ENCODE measurements around the gene RSPH4A. TPM values are rescaled to one million over a fixed set of nuclear protein-coding genes. Genes with fewer than 3 reads are reported as not detected.
A peak's percentile ranks its signal among the peaks of the same experiment; 100 is the strongest.
"Not testable (repeated sequence)": the region's sequence is repeated elsewhere in the genome, so short reads cannot be mapped to it uniquely, and the experiment has no call there.

Gene RSPH4A
- total RNA-seq, 1 donor from 2014 or later, result 5.1 TPM

DNA sequence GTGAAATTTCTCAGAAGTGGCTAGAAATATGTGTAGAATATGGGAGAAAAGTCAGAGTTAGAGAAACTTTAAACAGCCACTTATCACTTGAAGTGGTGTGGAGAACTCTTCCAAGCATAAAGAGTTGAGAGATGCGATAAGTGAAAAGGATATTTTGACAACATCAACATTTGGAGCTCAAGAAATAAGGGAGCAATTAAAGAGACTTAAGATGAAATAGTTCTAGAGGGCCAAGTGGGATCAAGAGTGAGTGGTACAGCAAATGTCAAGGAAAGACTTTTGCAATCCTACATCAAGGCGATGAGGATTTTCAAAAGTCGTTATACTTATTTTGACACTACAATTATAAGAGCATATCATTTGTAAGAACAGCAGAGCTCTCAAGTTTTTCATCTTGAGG, 9.6 kb downstream of the RSPH4A start:
- no peak for DNase-seq (ENCODE audit: low spot score)

DNA sequence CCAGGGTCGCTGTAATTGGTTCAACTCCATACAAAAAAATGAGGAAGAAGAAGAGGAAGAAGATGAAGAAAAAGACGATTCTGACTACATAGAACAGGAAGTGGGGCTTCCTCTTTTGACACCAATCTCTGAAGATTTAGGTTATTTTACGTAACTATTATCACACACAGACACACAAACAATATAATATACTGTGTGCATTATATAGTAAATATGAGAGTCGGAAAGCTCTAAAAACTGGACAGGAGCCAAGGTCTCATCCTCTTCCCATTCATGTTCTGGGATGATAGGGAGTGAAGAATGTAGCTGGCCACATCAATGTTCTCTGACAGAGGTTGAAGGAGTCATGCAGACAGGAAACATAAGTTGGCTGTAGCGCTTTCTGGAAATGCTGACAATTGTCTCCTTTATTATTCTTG, 13.3 kb downstream of the RSPH4A start:
- DNase-seq (ENCODE audit: low spot score), result no peak

DNA sequence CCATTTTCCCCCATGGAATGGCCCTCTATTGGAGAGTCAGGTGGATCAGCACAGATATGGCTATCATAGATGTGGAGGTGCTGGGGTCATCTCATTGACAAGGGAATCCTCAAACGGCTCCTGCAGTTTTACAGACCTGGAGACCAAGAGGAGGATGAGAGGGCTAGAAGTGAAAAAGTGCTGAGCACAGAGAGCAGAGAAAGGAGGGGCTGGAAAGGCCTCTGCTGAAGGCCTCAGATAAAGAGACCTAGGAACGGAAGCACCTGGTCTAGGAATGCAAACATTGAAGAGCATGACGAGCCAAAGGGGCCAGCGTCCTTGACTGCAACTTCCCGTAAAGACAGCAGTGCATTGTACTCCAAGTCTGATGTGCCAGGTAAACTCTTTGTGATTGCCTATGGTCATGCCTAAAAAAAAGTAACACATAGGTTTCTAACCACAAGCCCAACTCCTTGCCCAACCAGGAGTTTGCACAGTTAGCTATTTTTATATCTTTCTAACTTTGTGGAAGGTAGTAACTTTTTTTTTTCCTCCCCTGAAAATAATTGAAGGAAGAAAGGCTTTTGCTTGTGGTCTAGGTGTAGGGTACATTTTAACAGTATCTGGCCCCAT, 15.2 kb downstream of the RSPH4A start:
- no peak for DNase-seq (ENCODE audit: low spot score)

DNA sequence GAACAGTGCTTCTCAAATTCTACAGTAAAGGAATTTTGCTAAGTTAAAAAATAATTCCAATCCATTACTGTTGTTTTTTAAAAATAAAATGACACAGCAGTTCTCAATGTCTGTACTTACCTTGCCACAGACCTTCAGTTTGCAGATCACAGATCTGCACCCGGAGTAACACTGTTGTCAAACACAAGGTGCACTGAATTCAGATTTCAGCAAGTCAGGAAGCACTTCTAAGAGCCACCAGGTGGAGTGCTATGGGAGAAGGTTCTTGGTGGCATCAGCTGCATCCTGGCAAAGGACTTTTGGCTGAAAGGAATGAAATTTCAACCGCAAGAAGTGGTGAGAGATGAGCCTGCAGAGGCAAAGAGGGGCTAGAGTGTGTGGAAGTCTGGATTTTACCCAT, 17.4 kb downstream of the RSPH4A start:
- DNase-seq (ENCODE audit: low spot score), result no peak

DNA sequence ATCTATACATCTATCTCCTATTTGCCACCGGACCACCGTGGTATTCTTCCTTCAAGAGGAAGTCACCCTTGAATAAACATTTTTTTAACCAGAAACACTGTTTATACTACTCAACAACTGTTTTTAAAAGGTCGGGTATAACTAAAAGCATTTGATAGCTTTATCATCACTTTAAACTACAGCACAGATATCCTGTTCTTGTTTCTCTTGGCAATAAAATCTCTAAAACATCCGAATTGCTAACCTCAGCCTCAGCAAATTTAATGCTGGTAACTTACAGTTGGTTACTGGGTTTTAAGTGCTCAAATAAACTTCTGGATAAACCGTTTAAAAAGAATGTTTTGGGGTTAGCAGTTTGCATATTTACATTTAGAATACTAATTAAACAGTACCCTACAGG, 31.9 kb downstream of the RSPH4A start:
- DNase-seq (ENCODE audit: low spot score), result no peak

DNA sequence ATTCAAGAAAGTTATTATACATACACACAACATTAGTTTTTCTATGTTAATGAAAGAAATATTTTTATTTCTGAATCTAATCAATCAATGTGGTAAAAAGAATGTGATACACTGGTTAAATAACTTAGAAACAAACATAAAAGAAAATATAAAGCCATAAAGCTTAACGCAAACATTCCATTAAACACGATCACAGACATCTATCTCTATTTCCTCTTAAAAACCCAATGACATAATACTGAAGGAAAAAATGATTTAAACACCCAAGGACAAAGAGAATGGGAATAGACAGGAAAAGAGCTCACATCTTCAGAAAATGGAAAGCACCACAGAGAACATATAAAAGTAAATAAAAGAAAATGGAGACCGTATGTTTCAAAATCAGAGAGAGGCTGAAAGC, 32.9 kb downstream of the RSPH4A start:
- no peak for DNase-seq (ENCODE audit: low spot score)

DNA sequence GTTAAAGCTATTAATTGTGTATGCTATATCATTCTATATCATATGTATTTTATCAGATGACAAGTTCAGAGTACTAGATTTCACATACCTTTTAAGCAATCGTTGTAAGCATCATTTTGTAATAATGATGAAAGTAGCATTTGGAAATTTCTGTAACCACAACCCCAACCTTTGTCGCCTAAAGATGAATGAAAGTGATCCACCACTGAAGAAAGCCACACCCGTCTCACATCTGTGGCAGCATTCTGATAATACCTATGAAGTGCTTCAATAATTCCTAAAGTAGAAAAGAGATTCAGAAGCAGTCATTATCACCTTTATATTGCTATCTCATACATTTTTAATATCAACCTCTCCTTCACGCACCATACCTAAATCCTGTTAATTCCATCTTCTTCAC, 35.6 kb downstream of the RSPH4A start:
- DNase-seq (ENCODE audit: low spot score), result no peak

DNA sequence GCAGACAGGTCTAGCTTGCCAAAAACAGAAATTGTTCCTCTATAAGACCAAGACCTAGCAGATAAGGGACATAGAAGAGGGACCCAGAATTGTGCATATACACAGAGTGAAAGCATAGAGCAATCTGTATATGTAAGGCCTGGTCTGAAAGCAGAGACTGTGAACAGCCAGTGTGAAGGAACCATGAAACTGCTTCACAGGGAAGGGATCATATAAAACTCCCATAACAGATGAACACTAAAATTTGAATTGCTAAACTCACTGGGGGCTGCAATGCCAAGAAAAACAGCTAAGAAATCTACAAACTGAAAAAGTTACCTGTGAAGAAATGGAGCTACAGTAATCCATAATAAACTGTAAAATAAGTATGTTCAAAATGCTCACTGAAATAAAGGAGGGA, 45.3 kb downstream of the RSPH4A start:
- DNase-seq (ENCODE audit: low spot score), result no peak

DNA sequence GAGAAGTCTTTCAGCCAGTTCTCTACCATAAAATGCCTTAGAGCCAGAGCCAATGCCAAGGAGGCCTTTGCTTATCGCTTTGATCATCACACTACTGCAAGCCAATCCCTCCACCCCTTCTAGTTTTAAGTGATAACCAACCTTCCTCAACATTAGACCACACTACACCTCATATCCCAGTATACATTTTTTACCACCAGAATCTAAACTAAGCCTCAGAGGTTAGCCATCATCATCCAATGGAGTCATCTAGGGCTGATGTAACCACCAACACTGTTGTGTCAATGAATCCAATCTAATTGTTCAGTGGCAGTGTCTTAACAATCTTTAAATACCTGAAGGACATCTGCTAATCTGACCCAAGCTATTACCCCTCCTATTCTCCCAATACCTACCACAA, 45.9 kb downstream of the RSPH4A start:
- no peak for DNase-seq (ENCODE audit: low spot score)

DNA sequence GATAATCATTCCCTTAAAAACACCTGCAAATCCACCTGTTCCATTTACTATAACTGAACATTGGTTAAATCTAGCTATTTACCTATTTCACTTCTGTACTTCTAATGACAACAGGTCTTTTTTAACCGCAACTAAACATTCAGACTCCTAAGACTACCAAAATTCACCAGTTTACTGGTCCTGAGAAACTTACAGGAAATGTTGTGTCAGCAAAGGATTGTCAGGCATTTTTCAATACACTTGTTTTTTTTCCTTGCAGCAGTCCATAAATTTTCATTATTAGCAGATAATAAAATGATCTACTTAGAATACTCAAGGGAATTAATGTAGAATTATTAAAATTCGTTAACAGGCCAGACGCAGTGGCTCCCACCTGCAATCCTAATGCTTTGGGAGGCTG, 47.0 kb downstream of the RSPH4A start:
- no peak for DNase-seq (ENCODE audit: low spot score)

DNA sequence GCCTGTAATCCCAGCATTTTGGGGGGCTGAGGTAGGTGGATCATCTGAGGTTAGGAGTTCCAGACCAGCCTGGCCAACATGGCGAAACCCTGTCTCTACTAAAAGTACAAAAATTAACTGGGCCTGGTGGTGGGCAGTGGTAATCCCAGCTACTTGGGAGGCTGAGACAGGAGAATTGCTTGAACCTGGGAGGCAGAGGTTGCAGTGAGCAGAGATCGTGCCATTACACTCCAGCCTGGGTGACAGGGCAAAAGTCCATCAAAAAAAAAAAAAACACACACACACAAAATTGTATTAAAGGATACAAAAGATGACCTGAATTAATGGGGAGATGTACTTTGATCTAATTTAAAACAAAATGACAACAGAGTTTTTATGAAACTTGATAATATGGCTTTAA, 47.9 kb downstream of the RSPH4A start:
- not testable (repeated sequence) for DNase-seq (ENCODE audit: low spot score)

DNA sequence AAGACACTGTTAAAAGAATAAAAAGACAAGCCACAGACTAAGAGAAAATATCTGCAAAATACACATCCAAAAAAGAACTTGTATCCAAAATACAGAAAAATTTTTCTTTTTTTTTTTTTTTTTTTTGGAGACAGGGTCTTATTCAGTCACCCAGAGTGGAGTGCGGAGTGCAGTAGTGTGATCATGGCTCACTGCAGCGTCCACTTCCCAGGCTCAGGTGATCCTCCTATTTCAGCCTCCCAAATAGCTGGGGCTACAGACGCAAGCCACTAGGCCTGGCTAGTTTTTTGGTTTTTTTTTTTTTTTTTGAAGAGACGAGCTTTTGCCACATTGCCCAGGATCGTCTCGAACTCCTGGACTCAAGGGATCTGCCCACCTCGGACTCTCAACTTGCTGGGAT, 49.2 kb downstream of the RSPH4A start:
- DNase-seq (ENCODE audit: low spot score), result no peak

DNA sequence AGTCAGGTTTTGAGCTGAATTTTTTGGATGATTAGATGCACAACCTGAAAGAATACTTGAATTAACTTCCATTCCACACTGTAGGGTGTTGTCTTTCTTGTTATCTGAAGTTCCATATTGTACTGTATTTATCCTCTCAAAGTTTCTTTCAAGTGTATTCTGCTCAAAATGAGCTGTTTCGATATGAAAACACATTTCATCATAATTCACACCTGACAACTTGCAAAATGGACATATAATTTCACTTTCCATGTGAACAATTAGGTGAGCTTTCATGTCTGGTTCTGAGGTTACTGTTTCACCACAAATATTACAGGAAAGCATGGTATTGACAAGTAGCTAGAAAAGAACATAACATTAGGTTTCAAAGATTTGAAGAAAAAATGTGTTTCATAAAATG, 50.6 kb downstream of the RSPH4A start:
- no peak for DNase-seq (ENCODE audit: low spot score)

DNA sequence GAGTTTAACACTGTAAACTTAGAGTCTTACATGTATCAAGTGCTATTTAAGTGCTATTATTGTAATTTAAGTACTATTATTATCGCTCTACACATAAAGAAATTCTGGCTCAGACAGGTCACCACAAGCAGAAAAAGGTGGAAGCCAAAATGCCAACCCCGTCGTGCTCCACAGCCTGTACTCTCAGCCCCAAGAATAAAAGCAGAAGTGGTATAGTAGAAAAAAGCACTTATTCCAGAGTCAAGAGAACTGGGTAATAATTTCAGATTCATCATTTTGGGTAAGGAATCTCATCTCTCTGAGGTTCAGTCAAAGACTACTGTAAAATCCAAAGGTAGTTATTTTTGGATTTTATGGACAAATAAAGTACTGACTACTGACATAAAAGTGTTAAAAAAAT, 51.3 kb downstream of the RSPH4A start:
- DNase-seq (ENCODE audit: low spot score), result no peak

DNA sequence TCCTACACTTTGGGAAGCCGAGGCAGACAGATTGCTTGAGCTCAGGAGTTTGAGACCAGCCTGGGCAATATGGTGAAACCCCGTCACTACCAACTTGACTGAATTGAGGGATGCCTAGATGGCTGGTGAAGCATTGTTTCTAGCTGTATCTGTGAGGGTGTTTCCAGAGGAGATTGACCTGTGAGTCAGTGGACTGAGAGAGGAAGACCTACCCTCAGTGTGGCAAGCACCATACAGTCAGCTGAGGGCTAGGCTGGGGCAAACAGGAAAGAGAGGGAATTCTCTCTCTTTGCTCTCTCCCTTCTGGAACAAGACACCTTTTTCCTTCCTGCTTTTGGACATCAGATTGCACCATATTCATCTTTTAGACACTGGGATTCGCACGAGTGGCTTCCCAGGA, 56.0 kb downstream of the RSPH4A start:
- DNase-seq (ENCODE audit: low spot score), result no peak

DNA sequence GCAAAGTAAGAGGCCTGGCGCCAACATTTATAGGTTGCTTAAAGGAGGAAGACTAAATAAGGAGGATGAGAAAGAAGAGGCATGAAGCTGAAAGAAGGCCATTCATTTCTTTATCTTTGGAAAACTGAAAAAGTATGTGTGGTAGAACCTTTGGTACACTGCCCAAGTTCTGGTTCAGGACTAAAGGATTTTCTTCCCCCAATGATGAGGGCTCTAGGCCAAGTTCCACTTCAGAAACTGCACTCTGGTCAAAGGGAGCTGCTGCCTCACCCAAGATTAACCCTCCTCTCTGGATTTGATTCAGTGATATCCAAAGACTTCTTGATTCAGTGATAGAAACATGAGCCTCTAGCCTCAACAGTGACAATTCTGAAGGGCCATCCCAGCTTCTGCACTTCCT, 59.7 kb downstream of the RSPH4A start:
- DNase-seq (ENCODE audit: low spot score), result no peak

DNA sequence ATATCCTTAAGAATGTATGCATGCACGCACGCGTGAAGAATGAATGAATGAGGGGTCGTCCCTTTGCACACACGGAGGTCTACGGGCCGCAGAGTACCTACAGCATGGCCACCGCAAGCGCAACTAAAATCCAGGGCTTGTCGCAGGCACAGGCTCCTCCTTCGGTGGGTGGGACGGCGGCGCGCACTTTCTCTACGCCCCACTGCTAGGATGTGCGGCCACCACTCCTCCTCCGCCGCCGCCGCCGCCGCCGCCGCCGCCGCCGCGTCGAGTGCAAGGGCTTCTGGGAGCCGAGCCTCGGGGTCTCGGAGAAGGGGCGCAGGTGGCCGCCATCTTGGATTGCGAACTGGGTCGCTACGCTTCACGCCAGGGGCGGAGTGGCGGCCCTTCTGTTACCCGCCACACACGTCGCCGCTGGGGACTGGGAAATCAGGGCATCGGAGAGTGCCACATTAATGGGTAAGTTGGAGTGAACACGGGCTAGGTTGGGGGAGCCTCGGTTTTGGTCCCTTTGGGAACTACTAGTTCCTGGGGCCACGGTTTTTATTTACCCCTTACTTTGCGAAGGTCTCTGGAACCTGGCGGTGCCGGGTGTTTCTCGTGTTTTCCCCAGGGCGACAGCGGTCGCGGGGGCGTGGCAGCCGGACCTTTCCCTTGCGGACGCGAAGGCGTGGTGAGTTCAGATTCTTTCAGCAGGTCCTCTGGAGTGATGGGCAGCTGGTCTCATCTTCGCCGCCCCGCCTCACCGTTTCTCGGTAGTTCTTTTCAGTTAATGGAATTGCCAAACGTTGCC, 64.8 kb downstream of the RSPH4A start, which contains the start of gene KPNA5:
Gene KPNA5, plus strand, starts transcription at position 332 of the 793 bp plus-strand sequence. Its CDS starts 124 bp downstream, at position 456.
- peak; percentile 97 for DNase-seq (ENCODE audit: low spot score)

DNA sequence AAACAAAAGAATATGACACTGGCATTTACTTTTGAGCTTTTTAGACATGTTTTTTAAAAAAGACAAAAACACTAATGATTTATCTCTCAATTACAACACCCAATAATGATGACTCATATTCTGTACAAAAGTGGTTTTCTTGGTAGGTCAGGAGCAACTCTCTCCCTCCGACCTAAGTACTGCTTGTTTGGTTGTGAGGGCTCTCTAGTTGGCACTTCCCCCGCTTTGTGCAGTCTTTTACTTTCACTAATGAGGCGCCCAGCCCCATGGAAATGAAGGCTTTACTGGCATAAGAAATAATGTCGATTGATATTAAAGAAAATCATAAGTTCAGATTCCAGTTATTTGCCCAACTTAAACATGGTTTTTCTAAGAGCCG, 66.0 kb downstream of the RSPH4A start:
- no peak for DNase-seq (ENCODE audit: low spot score)

Other genes with a start within 250 kb of the RSPH4A start
- 76.8 TPM for gene DSE, start 245.5 kb upstream of the RSPH4A start, total RNA-seq (ENCODE audit: insufficient read depth, low replicate concordance)
- gene CALHM6, start 155.1 kb upstream of the RSPH4A start, total RNA-seq (ENCODE audit: insufficient read depth, low replicate concordance), result 25.5 TPM
- gene CALHM5, start 104.8 kb upstream of the RSPH4A start, total RNA-seq (ENCODE audit: insufficient read depth, low replicate concordance), result 12.0 TPM
- gene TRAPPC3L, start 70.8 kb upstream of the RSPH4A start, total RNA-seq (ENCODE audit: insufficient read depth, low replicate concordance), result 1.4 TPM
- gene CALHM4, start 62.7 kb upstream of the RSPH4A start, total RNA-seq (ENCODE audit: insufficient read depth, low replicate concordance), result 2.4 TPM
- 21.9 TPM for gene RWDD1, start 45.0 kb upstream of the RSPH4A start, total RNA-seq (ENCODE audit: insufficient read depth, low replicate concordance)
- 23.6 TPM for gene ZUP1, start 52.3 kb downstream of the RSPH4A start, total RNA-seq (ENCODE audit: insufficient read depth, low replicate concordance)
- 14.4 TPM for gene KPNA5, start 64.7 kb downstream of the RSPH4A start, total RNA-seq (ENCODE audit: insufficient read depth, low replicate concordance)
- gene FAM162B, start 149.2 kb downstream of the RSPH4A start, total RNA-seq (ENCODE audit: insufficient read depth, low replicate concordance), result 2.2 TPM
- 1.2 TPM for gene GPRC6A, start 212.6 kb downstream of the RSPH4A start, total RNA-seq (ENCODE audit: insufficient read depth, low replicate concordance)